Measurements from ENCODE around the gene MEIS3.

Gene MEIS3

GRCh38 chr19:47356900-47357299 is 62.4 kb downstream of the MEIS3 start:
- no peak for DNase-seq

- no peak for DNase-seq
Observed at GRCh38 chr19:47353307-47353712, 66.0 kb downstream of the MEIS3 start.

All from activated CD4-positive, alpha-beta T cell treated with anti-CD3 and anti-CD28 coated beads for 1 hour (primary cell).